ENCODE data around the gene AREL1.

Gene AREL1

DNA sequence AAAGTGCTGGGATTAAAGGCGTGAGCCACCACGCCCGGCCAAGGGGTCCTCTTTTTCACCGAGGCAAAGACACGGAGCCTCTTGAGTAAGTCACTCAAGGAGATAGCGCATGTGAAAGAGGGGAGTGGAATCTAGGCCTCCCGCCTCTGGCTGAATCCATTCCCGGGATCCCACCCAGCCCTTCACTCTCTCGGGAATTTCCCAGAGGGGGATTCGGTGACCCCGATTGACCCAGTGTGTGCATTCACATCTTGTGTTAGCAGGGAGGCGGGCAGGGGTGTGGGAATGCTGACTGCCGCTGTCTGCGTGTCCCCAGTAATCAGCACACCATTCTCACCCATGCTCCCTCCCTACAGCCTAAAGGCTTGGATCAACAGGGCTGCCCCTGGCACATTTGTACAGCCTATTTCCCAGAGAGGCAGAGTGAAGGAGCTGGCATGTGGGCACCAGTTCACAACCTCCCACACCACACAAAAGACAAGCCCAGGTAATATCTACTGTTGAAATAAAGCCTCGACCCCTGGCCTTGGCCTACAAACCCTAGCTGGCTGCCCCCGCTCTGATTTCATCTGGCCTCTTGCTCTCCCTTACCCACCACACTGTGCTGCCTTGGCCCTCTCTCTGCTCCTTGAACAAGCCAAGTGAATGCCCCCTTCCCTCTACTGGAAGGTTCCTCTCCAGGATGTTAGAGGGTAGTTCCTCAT, 99.5 kb downstream of the AREL1 start:
- DNase-seq (ENCODE audit: low read depth): no peak
- no peak overlapping the region for H3K4me3 ChIP-seq (ENCODE audit: control insufficient read depth, low read depth, low read length)
- TF ChIP-seq, protein P1, sequence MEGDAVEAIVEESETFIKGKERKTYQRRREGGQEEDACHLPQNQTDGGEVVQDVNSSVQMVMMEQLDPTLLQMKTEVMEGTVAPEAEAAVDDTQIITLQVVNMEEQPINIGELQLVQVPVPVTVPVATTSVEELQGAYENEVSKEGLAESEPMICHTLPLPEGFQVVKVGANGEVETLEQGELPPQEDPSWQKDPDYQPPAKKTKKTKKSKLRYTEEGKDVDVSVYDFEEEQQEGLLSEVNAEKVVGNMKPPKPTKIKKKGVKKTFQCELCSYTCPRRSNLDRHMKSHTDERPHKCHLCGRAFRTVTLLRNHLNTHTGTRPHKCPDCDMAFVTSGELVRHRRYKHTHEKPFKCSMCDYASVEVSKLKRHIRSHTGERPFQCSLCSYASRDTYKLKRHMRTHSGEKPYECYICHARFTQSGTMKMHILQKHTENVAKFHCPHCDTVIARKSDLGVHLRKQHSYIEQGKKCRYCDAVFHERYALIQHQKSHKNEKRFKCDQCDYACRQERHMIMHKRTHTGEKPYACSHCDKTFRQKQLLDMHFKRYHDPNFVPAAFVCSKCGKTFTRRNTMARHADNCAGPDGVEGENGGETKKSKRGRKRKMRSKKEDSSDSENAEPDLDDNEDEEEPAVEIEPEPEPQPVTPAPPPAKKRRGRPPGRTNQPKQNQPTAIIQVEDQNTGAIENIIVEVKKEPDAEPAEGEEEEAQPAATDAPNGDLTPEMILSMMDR (conservative IDR thresholded peaks at IDR 0.05; ENCODE audit: control insufficient read depth, insufficient read depth, low read depth, low read length): no peak

GRCh38 chr14:74612350-74613021, 100.4 kb downstream of the AREL1 start:
- TF ChIP-seq, protein P1 (conservative IDR thresholded peaks at IDR 0.05; ENCODE audit: control insufficient read depth, insufficient read depth, low read depth, low read length): peak; percentile 41
- peak; percentile 72 for DNase-seq (ENCODE audit: low read depth)
- peak overlapping the region; percentile 64 for H3K4me3 ChIP-seq (ENCODE audit: control insufficient read depth, low read depth, low read length)

DNA sequence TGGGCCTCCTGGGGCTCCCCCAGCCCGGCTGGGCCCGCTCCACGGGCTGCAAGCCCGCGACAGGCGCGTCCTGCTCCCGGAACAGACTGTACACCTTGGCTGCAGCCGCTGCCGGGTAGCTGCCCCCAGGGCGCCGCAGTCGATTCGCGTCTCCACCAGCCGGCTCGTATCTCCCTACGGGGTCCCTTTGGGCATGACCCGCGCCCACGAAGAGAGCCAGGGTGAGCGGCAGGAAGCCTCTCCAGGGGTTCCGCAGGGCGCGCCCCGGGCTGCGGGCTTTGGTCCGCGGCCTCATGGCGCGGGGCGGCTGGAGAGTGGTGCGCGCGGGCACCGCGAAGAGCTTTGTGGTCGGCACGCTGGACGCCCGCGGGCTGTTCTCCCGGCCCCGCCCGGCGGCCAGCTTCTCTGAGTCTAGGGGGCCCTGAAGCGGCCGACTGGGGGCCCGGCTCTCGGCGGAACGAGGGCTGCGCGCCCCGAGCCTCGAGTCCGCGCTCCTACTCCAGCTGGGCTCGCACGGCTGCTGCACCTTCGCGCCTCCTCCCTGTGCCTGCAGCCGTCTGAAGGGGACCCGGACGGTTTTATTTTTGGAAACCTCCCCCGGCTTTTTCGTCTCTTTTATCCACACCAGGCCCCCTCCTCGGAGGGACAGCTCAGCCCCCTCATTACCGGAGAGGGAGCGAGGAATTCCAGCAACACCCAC, 101.1 kb downstream of the AREL1 start, which contains the start of gene LTBP2:
TSS of gene LTBP2 (minus strand) at position 588 of the 700 bp plus-strand sequence. CDS start at position 295, 293 bp downstream.
- TF ChIP-seq, protein P1 (conservative IDR thresholded peaks at IDR 0.05; ENCODE audit: control insufficient read depth, insufficient read depth, low read depth, low read length): no peak
- H3K4me3 ChIP-seq (ENCODE audit: control insufficient read depth, low read depth, low read length): peak within 1 kb of the TSS; percentile 64
- DNase-seq (ENCODE audit: low read depth): peak; percentile 51

All from fibroblast of mammary gland (primary cell).